Endothelial cell (in vitro differentiated cells): Measurements from ENCODE around the gene SYNDIG1. TPM values are rescaled to one million over a fixed set of nuclear protein-coding genes. Genes with fewer than 3 reads are reported as not detected.

Experiments used
- DNase-seq: peaks from one replicate; pipeline ENCODE4 v3.0.0; 2021; ENCODE audit warnings: low spot score
- H3K27ac Mint-ChIP-seq: one replicate; pipeline ENCODE4 v1.8.0; 2021; ENCODE audit warnings: mixed read lengths, inconsistent platforms; ENCODE audit not compliant: unreplicated experiment
- H3K27me3 Mint-ChIP-seq: one replicate; pipeline ENCODE4 v1.8.0; 2021; ENCODE audit warnings: mild to moderate bottlenecking, moderate library complexity, mixed read lengths, inconsistent platforms; ENCODE audit not compliant: unreplicated experiment
- H3K36me3 Mint-ChIP-seq: one replicate; pipeline ENCODE4 v1.8.0; 2021; ENCODE audit warnings: mild to moderate bottlenecking, low read depth, mixed read lengths, inconsistent platforms; ENCODE audit not compliant: unreplicated experiment
- H3K4me1 Mint-ChIP-seq: one replicate; pipeline ENCODE4 v1.8.0; 2021; ENCODE audit warnings: mild to moderate bottlenecking, mixed read lengths, inconsistent platforms; ENCODE audit not compliant: unreplicated experiment
- H3K4me3 Mint-ChIP-seq: one replicate; pipeline ENCODE4 v1.8.0; 2021; ENCODE audit warnings: mild to moderate bottlenecking, mixed read lengths, inconsistent platforms; ENCODE audit not compliant: unreplicated experiment
- H3K9me3 Mint-ChIP-seq: one replicate; pipeline ENCODE4 v1.8.0; 2021; ENCODE audit warnings: mixed read lengths, inconsistent platforms; ENCODE audit not compliant: unreplicated experiment
- CTCF ChIP-seq: fragments of 200-600 bp; sonication (generic); IDR thresholded peaks from one replicate; pipeline ENCODE4 v1.5.0; 2021; ENCODE audit warnings: antibody characterized with exemption; ENCODE audit not compliant: unreplicated experiment
- total RNA-seq: library from RNA; stranded (reverse); fragmentation: NEBNext Ultra II Directional; extraction: Animal tissue kit (Norgen Biotek cat#: 25700); gene quantifications from one replicate; pipeline ENCODE4 v1.2.1, GENCODE V29; 2021; ENCODE audit not compliant: unreplicated experiment

The SYNDIG1 gene
- total RNA-seq, 1 donor from 2014 or later = 8.1 TPM

- no peak for TF ChIP-seq CTCF
- no peaks in the 10 kb centered on the region for H3K9me3 Mint-ChIP-seq
- H3K36me3 Mint-ChIP-seq = no peaks in the 10 kb centered on the region
- no peak overlapping the region for H3K4me3 Mint-ChIP-seq
- H3K27ac Mint-ChIP-seq = no peak overlapping the region
- peaks cover 10% of the 10 kb centered on the region for H3K27me3 Mint-ChIP-seq
- no peaks in the 10 kb centered on the region for H3K4me1 Mint-ChIP-seq
- DNase-seq = no peak
Observed at GRCh38 chr20:24674921-24675605, 205.6 kb downstream of the SYNDIG1 start.

GRCh38 chr20:24675651-24676352 is 206.4 kb downstream of the SYNDIG1 start:
- H3K27me3 Mint-ChIP-seq = peaks cover 10% of the 10 kb centered on the region
- DNase-seq = no peak
- no peaks in the 10 kb centered on the region for H3K4me1 Mint-ChIP-seq
- no peaks in the 10 kb centered on the region for H3K9me3 Mint-ChIP-seq
- no peaks in the 10 kb centered on the region for H3K36me3 Mint-ChIP-seq
- no peak for TF ChIP-seq CTCF
- H3K4me3 Mint-ChIP-seq = no peak overlapping the region
- H3K27ac Mint-ChIP-seq = no peak overlapping the region

GRCh38 chr20:24676353-24676977 is 207.0 kb downstream of the SYNDIG1 start:
- H3K27me3 Mint-ChIP-seq = peaks cover 10% of the 10 kb centered on the region
- H3K4me3 Mint-ChIP-seq = no peak overlapping the region
- H3K27ac Mint-ChIP-seq = no peak overlapping the region
- no peak for TF ChIP-seq CTCF
- no peaks in the 10 kb centered on the region for H3K36me3 Mint-ChIP-seq
- no peaks in the 10 kb centered on the region for H3K9me3 Mint-ChIP-seq
- no peaks in the 10 kb centered on the region for H3K4me1 Mint-ChIP-seq
- no peak for DNase-seq

- no peak for TF ChIP-seq CTCF
- no peaks in the 10 kb centered on the region for H3K36me3 Mint-ChIP-seq
- no peaks in the 10 kb centered on the region for H3K4me1 Mint-ChIP-seq
- no peak overlapping the region for H3K27ac Mint-ChIP-seq
- no peaks in the 10 kb centered on the region for H3K9me3 Mint-ChIP-seq
- H3K27me3 Mint-ChIP-seq = peaks cover 10% of the 10 kb centered on the region
- DNase-seq = no peak
- H3K4me3 Mint-ChIP-seq = no peak overlapping the region
Observed at GRCh38 chr20:24676978-24677370, 207.5 kb downstream of the SYNDIG1 start.
